HG03354 (cell line): Measurements from ENCODE around the gene SFRP5.
A peak's percentile ranks its signal among the peaks of the same experiment; 100 is the strongest.

ENCODE experiments used
- ATAC-seq: cut with Tn5 transposase; IDR thresholded peaks from one replicate; pipeline ENCODE4 v1.9.1; 2021; ENCODE audit warnings: mild to moderate bottlenecking; ENCODE audit not compliant: unreplicated experiment, poor library complexity, severe bottlenecking

Gene SFRP5

GRCh38 chr10:97766996-97767924 is 4.5 kb downstream of the SFRP5 start:
- no peak for ATAC-seq

GRCh38 chr10:97766106-97766810 is 5.5 kb downstream of the SFRP5 start:
- no peak for ATAC-seq

- ATAC-seq: no peak
Observed at GRCh38 chr10:97765201-97765600, 6.6 kb downstream of the SFRP5 start.

- ATAC-seq: peak; percentile 78
Observed at GRCh38 chr10:97764519-97764931, 7.3 kb downstream of the SFRP5 start.

GRCh38 chr10:97763947-97764346 is 7.9 kb downstream of the SFRP5 start:
- no peak for ATAC-seq

- no peak for ATAC-seq
Observed at GRCh38 chr10:97763411-97763810, 8.4 kb downstream of the SFRP5 start.

GRCh38 chr10:97762816-97763215 is 9.0 kb downstream of the SFRP5 start:
- no peak for ATAC-seq

GRCh38 chr10:97762056-97762455 is 9.7 kb downstream of the SFRP5 start:
- no peak for ATAC-seq

GRCh38 chr10:97761331-97761865 is 10.4 kb downstream of the SFRP5 start:
- ATAC-seq: no peak

- no peak for ATAC-seq
Observed at GRCh38 chr10:97760461-97761257, 11.1 kb downstream of the SFRP5 start.

GRCh38 chr10:97759946-97760345 is 11.9 kb downstream of the SFRP5 start:
- ATAC-seq: no peak

GRCh38 chr10:97759158-97759887 is 12.5 kb downstream of the SFRP5 start:
- peak; percentile 54 for ATAC-seq

- no peak for ATAC-seq
Observed at GRCh38 chr10:97757471-97757870, 14.3 kb downstream of the SFRP5 start.

GRCh38 chr10:97755718-97756117 is 16.1 kb downstream of the SFRP5 start:
- ATAC-seq: no peak

GRCh38 chr10:97754726-97755125 is 17.1 kb downstream of the SFRP5 start:
- no peak for ATAC-seq

GRCh38 chr10:97752956-97753355 is 18.8 kb downstream of the SFRP5 start:
- ATAC-seq: no peak

- ATAC-seq: no peak
Observed at GRCh38 chr10:97748116-97748515, 23.7 kb downstream of the SFRP5 start.

GRCh38 chr10:97747573-97747972 is 24.2 kb downstream of the SFRP5 start:
- ATAC-seq: no peak

GRCh38 chr10:97744405-97745035 is 27.3 kb downstream of the SFRP5 start:
- ATAC-seq: no peak
